NCI-H748 (cell line): ENCODE data around the gene CIB2.

Source experiments
- DNase-seq: peaks from one replicate; lab custom pipeline; 2025; ENCODE audit not compliant: unreplicated experiment; lab: John Stamatoyannopoulos, UW

CIB2 gene

GRCh38 chr15:78149805-78150751 is 18.8 kb upstream of the CIB2 start:
- DNase-seq: peak; percentile 52

GRCh38 chr15:78149068-78149804 is 18.0 kb upstream of the CIB2 start, which contains the start of gene IDH3A:
IDH3A (plus strand) TSS chr15:78149362; CDS start chr15:78149404, 42 bp downstream.
- DNase-seq: peak; percentile 95

DNA sequence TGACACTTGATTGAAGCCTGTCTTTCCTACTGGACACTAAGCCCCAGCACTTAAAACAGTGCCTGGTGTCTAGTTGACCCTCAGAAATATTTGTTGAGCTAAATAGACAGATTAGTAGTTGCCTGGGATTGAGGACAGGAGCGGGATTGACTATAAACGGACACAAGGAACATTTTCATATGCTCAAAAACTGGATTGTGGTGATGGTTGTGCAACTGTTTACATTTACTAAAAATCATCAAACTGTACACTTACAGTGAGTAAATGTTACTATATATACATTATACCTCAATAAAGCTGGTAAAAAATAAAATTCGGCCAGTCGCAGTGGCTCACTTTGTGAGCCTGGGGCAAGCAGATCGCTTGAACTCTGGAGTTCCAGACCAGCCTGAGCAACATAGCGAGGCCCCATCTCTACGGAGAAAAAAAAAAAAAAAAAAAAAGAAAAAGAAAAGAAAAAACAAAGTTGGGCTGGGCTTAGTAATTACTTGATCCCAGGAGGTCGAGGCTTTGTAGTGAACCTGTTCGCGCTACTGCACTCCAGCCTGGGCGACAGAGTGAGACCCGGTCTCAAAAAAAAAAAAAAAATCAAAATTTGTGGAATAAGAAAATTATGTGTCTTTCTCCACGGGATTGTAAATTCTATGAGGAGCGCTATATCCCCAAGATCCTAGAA is 17.3 kb upstream of the CIB2 start:
- peak; percentile 38 for DNase-seq

DNA sequence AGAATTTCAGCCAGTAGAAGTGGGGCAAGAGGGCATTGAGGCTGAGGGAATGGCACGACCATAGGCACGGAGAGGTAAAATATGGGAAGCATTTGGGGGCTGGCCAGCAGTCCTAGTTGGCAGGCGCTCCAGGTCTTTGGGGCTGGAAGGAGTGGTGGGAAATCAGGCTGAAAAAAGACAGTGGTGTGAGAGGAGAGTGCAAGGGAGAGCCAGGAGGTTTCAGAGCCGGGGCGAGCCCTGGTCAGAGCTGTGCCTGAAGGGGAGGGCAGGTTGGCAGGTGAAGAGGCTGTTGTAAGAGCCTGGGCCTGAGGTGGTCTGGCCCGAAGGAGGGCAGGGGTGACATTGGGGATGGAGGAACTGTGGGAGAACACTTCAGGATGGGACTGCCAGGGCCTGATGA is 16.3 kb upstream of the CIB2 start:
- DNase-seq: no peak

GRCh38 chr15:78146425-78147154 is 15.3 kb upstream of the CIB2 start:
- DNase-seq: no peak

GRCh38 chr15:78142332-78142731 is 11.1 kb upstream of the CIB2 start:
- DNase-seq: no peak

DNA sequence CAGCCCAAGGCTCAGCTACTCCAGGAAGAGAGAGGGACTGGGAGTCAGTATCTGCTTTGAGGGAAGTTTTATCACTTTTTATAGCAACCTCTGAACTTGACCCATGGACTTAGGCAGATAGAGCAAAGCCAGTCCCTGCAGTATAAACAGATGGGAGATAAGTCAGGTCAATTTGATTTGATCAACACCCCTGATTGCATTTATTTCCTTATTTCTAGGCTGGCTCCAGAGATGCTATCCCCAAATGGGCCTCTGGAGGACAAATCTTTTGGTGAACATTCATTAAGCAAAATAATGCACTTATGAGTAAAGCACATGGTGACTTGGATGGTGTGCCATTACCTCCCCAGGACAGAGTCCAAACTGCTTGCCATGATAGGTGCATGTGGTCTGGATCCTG is 9.0 kb upstream of the CIB2 start:
- DNase-seq: no peak

DNA sequence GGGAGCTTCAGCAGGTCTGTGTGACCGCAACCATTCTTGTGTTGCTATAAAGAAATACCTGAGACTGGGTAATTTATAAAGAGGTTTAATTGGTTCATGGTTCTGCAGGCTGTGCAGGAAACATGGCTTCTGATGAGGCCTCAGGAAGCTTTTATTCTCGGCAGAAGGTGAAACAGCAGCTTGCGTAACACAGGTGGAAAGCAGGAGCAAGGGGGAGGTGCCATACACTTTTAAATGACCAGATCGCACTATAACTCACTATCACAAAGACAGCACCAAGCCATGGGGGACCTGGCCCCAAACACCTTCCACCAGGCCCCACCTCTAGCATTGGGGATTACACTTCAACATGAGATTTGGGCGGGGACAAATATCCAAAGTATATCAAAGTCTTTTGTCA is 8.3 kb upstream of the CIB2 start:
- no peak for DNase-seq

- DNase-seq: no peak
Observed at GRCh38 chr15:78133801-78134200, 2.6 kb upstream of the CIB2 start.

- peak; percentile 59 for DNase-seq
Observed at GRCh38 chr15:78130466-78131294, 565 bp downstream of the CIB2 start.

- DNase-seq: no peak
Observed at GRCh38 chr15:78129751-78130287, 1.4 kb downstream of the CIB2 start.

- no peak for DNase-seq
Observed at GRCh38 chr15:78129077-78129750, 2.0 kb downstream of the CIB2 start.

- DNase-seq: peak; percentile 38
Observed at GRCh38 chr15:78127882-78128281, 3.4 kb downstream of the CIB2 start.

DNA sequence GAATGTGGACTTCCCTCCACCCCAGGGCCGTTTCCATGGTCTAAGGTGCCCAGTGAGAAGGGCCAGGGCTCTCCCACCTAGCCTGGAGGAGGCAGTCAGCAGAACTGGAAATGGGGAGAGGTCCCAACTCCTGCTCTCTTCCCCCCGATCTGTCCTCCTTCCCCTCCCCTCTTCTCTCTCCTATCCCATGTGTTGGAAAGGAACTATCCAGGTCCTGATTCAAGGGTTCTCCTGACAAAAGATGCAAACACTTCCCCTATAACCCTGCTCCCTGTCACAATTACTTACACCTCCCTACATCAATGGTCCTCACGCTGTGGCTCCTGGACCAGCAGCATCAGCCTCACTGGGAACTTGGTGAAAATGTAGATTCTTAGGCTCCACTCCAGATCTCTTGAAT is 6.0 kb downstream of the CIB2 start:
- DNase-seq: no peak

DNA sequence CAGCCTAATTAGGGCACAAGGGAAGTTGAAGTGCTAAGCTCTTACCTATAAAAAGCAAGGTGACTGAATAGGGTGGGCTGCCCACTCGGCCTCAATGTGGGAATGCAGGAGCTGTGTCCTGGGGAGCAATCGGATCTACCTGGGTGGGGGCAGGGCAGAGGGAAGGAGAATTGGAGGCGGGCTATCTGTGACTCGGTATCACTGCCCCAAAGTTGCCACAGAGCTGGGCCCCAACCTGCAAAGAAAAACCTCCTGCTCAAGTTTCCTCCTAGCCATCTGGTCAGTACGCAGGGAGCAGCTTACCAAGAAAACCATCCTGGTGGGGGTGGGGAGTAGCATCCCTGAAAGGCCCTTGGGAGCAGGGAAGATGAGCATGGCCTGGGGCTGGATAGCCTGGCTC is 10.7 kb downstream of the CIB2 start:
- no peak for DNase-seq

DNA sequence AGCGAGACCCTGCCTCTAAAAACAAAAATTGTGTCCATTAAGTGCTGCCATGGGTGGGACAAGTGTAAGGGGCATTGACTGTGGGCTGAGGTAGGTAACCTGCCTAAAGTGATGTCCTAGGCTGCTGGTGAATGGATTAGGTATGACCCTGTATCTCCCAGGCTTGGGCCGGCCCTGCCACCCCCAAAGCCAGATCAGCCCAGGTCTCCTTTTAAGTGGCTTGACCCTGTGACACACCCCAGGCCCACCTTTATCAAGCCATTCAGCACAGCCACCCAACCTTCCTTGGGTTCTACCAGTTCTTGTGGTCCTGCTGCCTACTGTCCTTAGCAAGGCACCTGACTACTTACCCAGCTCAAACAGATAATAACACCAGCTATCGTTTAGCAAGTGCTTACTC is 18.7 kb downstream of the CIB2 start:
- DNase-seq: no peak

DNA sequence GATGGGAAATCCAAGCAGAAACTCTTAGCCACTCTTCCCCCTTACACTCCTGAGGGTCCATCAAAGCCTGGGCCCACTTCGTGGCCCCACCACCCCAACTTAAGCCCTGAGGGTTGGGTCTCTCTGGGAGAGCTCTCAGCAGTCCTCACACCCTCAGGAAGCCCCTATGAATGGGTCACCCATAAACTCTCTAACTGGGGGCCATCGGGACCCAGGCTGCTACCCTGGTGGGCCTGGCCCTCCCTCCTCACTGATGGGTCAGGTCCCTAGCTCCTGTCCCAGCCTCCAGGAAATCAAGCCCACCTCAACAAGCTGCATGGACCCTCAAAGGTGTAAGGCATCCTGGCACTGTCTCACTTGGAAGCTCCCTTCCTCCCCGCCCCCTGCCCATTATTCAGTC is 19.5 kb downstream of the CIB2 start:
- no peak for DNase-seq

DNA sequence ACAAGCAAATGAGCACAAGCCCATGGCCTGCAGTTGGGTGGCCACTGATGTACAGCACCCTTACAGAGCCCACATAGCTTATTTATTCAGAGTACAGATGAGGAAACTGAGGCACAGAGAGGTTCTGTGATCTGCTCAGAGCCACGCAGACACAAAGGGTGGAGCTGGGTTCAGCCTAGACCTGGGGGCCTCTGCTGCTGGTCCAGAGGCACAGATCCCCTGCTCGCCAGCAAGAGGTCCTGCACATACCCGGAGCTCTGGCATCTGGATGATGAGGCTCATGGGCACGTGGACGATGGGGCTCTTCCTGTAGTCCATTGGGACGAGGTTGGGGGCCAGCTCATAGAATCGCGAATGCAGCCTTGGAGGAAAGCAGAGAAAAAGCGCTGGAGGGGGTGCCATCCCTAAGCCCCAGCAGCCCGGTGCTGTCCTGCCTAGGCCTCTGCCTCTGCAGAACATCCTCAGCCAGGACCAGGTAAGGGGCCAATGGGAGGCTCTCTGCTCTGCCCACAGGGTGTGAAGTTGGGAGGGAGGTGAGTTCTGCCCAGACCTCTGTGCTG is 20.2 kb downstream of the CIB2 start:
- no peak for DNase-seq

DNA sequence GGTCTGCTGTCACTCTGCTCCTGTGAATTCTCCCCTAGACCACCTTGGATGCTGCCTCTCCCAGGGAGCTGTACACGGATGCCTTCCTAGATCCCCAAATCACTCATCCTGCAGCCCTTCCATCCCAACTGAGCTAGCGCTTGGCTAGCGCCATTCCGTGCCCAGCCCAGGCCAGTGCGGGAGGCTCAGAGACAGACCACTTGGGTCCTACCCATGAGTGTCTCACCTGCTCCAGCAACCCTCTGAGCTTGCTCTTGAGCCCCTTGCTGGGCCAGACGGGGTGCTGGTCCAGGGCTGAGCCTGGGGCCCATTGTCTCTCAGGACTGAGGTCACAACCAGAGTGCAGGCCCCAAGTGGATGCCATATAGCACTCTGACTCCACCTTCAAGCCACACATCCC is 21.1 kb downstream of the CIB2 start:
- DNase-seq: no peak
